T1000 (cell line): ENCODE results near the gene HS1BP3.
A peak's percentile ranks its signal among the peaks of the same experiment; 100 is the strongest.

Experiments used
- DNase-seq: peaks from one replicate; lab custom pipeline; 2025; ENCODE audit warnings: mixed read lengths; lab: John Stamatoyannopoulos, UW

The HS1BP3 gene

DNA sequence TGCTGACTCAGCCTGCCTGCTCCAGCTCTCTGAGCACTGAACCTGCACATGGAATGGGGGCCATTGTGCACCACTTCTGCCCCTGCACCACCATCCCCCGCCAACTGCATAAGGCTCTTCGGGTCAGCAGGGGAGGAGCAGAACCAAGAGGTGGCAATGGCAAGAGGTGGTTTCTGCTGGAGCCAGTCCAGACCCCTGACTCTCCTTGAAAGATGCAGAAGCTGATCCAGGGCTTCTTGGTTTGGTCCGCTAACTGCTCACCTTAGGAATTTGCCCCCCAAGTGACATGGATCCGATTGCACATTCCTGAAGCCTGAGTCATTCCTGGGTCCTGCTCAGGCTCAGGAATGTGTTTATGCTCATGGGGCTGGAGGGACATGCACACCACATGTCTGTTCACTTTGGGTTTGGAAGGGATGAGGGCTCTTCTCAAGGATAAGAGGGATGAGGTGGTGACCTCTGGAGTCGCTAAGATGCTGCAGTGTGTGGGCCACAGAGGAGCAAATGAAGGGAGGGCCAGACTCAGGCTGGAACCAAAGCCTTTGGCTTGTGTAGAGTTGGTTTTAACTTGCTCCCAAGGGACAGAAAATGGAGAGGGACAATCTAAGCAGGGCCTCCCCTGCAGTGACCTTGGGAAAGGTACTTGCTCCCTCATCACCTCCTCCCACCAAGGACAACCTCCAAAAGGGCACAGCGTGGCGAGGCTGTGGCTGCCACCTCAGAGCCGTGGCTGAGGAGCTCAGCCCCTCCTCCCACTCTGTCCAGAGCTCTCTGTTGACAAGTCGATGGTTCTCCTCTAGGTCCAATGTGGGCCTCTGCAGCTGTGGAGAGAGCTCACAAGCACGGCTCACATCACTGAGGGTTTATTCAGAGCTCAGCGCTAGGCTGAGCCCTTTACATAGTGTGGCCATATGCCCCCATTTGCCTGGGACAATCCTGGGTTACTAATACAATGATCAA is 66.2 kb downstream of the HS1BP3 start:
- peak; percentile 83 for DNase-seq

- no peak for DNase-seq
These were observed 66.9 kb downstream of the HS1BP3 start for GRCh38 chr2:20584045-20584398.

GRCh38 chr2:20583425-20583881 is 67.4 kb downstream of the HS1BP3 start:
- DNase-seq, result no peak

DNA sequence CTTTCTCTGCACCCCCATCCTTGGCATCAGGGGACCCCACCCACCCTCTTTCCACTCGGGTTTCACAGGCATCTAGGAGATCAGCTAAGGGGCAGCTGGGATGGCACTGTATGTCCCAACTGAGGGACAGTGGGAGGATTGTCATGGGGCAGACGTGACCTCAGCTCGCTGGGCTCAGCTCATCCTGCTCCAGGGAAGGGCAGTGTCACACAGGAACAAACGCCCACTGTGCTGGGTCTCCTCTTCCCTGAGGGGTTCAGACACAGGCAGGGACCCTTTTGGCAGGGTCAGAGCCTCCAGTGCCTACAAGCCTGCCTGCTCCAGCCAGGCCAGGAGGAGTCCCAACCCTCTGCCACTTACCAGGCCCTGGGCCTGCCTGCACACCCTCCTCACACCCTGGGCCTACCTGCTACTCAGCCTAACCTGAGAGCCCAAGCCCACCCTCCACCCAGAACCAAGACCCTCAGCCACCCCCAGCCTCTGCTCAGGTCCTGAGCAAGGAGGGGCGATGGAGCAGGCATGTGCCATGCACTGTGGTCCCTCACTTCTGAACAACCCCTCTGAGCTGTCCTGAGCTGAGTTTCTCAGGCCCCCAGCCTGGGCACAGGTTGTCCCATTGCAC is 68.2 kb downstream of the HS1BP3 start:
- no peak for DNase-seq

DNA sequence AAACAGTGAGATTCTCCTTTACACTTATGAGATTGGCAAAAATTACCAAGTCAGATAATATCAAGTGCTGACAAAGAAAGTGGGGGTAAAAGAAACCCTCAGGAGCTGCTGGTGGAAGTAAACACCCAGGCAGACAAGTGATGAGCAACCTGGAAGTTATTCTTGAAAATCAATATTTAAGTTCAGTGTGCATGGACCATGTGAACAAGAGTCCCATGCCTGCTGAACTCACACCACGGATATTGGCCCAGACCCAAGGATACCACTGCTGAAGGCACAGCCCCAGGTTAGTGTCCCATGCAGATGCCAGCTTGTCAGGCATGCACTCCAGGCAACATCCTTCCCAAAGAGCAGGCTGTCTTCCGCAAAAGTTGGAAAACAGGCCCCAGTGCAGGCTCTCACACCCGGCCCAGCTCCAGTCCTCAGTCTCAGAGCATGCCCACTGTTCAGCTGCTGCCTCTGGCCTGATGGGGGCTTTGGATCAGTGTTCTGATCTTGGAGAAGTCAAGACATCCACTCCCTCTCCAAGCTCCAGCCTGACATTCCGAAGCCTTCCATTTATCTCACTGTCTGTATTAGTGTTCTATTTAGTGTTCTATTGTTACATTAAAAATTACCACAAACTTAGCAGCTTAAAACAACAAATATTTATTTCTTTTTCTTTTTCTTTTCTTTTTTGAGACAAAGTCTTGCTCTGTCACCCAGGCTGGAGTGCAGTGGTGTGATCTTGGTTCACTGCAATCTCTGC is 70.0 kb downstream of the HS1BP3 start:
- no peak for DNase-seq

DNA sequence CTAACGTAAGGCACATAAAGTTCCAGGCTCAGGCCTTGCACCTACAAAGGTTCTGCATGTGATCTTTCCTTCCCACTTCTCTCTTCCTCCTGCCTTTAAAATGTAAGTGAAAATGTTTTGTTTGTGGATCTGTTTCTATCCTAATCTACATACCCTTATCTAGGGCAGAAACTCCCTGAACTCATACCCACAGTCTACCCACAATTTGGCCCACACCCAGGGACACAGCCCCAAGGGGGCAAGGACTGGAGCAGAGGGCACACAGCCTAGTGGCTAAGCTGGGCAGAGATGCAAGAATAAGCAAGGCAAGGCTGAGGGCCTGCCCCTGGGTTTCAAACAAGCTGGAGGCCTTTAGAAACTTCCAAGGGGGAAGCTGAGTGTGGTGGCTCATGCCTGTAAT is 71.0 kb downstream of the HS1BP3 start:
- DNase-seq, result no peak

- peak; percentile 88 for DNase-seq
These were observed 71.7 kb downstream of the HS1BP3 start for GRCh38 chr2:20578895-20579825.

DNA sequence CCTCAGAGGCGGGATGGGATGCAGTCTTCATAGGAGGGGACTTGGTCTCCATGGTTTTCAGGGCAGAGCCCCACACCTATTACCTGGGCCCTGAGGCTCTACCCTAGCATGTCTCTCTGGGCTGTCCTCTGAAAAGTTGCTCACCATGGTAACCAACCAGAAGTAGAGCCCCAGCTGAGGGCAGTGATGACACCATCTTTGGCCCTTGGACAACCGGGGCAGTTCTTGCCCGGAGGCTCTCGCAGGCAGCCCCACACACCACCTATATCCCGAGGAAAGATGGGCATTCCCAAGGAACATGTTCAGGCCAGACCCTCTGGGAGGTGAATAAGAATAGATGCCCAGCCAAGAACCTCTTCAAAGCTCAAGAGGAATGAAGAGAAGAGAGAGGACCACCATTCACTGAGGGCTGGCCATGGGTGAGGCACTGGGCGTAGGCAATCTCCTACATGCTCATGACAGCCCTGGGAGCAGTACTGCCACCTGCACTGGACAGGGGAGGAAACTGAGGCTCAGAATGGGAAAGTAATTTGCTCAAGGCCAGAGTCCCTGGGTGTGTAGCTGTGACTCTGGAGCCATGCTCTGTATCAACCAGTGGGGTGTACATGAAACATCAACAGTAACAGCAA is 72.5 kb downstream of the HS1BP3 start:
- DNase-seq, result no peak

DNA sequence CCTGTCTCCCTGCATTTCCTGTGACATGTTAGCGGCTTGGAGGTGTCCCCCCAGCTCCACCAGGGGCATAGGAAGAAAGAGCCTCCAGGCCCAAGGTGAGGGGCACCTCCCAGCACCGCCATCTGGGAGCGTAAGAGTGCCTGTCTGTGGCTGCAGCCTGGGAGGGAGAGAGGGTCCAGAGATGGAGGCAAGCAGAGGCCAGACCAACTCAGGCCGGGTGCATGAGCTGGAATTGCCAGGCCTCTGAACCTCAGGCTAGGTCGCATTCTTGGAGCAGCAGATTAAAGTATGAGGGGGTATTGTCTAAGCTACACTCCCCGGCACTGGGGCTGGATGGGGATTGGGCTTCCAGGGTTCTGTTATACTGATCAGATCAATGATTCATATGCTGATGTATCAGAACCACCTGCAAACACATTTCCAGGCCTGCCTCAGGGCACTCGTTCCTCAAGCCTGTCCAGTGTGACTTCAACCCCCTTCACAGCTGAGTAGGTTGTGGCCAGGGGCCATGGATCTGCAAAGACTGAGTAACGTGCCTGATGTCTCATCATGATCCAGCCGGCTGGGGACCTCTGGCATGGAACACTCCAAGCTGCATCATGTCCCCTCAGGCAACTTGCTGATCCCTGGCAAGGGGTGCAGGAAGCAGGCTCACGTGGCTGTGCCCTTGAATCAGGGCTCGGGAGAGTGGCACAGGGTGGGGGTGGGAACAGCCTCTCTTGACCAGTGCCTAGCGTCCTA is 73.2 kb downstream of the HS1BP3 start:
- DNase-seq, result peak; percentile 96

- DNase-seq, result no peak
These were observed 74.2 kb downstream of the HS1BP3 start for GRCh38 chr2:20576598-20577115.

GRCh38 chr2:20575935-20576597 is 74.8 kb downstream of the HS1BP3 start:
- no peak for DNase-seq

- no peak for DNase-seq
These were observed 75.5 kb downstream of the HS1BP3 start for GRCh38 chr2:20575414-20575813.

GRCh38 chr2:20574930-20575329 is 76.0 kb downstream of the HS1BP3 start:
- DNase-seq, result no peak

DNA sequence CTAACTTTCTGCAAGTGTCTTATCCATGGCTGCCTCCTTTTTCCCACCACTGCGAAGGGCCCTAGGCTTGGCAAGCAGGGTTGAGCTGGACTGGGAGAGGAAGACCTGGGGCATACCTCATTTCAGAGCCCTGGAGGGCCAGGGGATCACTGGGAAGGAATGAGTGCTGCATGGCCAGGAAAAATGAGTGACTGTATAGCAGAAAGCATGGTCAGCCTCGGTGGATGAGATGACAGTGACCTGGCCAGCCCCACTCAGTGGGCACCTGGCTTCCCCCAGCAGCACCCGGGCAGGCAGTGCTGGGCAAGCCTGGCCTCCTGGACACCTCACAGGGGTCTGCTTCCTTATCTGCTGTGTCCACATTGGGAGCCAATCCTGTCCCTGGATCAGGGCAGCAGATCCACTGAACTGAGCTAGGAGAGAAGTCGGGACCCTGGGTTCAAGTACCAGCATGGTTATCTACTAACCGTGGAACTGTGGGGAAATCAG is 76.4 kb downstream of the HS1BP3 start:
- no peak for DNase-seq

DNA sequence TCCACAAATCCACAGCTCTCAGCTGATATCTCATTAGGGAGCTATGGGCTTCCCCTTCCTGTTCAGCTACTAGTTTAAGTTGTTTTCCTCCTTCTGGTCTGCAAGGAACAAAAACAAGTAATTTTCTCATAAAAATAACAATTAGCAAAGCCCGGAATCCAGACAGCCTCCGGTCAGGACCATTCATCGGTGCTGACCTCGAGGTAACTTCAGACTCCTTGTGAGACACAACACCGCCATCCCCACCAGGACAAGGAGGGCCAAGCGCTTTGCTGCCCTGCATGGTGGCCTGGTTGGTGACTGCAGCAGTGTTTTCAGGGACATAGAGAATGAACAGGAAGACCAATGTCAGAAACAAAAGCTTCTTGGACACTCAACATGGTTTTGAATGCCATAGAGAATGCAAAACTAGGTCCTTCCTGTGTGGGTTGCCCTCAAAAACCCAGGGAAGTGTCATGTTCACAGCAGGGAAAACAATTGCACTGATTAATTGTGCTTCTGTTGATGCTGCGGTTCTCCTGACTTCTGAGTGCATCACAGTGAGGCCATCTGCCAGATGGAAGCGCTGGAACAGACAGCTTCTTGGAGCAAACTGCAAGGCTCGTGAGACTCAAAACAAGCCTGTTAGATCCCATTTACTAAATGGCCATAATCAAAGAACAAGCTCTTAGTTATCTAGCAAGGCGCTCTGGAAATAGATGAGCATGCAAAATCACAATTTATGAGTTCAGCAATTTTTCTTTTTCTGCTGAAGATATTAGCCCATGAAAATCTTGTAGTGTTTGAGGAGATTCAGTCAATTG is 77.1 kb downstream of the HS1BP3 start:
- no peak for DNase-seq

GRCh38 chr2:20572221-20572620 is 78.7 kb downstream of the HS1BP3 start:
- no peak for DNase-seq

DNA sequence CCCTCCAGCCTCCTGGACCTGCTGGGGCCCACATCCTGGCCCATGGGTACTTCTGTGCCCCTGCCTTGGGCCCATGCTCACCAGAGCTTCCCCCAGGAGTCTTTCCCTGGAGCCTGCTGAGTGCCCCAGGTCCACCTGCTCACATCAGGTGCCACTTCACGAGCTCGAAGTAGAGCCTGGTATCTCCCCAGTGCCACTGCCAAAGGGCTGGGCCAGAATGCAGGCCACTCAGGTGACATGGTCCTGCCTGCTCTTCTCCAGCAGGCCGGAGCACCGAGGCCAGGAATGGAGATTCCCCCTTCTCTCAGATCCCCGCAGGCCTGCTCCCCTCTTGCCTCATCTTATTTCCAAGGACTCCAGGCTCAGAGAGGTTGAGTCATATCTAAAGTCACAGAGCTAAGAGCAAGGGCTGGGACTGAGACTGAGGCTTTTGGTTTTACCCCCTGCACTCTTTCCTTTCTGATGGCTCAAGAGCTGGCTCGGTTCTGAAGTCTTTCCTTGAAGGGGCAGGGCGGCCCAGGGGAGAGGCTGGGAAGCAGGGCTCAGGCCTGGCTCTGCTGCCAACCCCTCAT is 79.2 kb downstream of the HS1BP3 start:
- DNase-seq, result no peak

- DNase-seq, result no peak
These were observed 79.7 kb downstream of the HS1BP3 start for GRCh38 chr2:20571231-20571630.
